ENCODE data around the gene STYXL2. TPM values are rescaled to one million over a fixed set of nuclear protein-coding genes. Genes with fewer than 3 reads are reported as not detected.

STYXL2 gene
- total and polyA plus RNA-seq, 2 donors (not counting 3 experiments of a cell fraction or from before 2014, with no cell fraction given) = not detected

- no peaks in the 10 kb centered on the region for H3K9me3 ChIP-seq (replicated peaks; ENCODE audit: control insufficient read depth, insufficient read depth, low read length)
- no peak overlapping the region for H3K27ac ChIP-seq (ENCODE audit: insufficient read depth, low read depth, low read length)
- TF ChIP-seq MYC (IDR thresholded peaks at IDR 0.05; ENCODE audit: low read depth, low read length) (no peak), POLR2AphosphoS5 (IDR thresholded peaks at IDR 0.05; ENCODE audit: insufficient read depth, low read depth, low read length) (no peak)
- no peak overlapping the region for H2AFZ ChIP-seq (ENCODE audit: low read depth, low read length)
- no peak overlapping the region for H3K9ac ChIP-seq (replicated peaks; ENCODE audit: extremely low read depth, insufficient read depth, low read length)
- no peak overlapping the region for H3K4me3 ChIP-seq (replicated peaks in 1 of 3; ENCODE audit: insufficient read depth in 1 of 3, low read depth in 1 of 3, low read length in 3 of 3)
- FAIRE-seq = no peak
- intact Hi-C loops (cut with micrococcal nuclease) (no loop called here), dilution Hi-C loops (cut with MboI; ENCODE audit: extremely low pct_ligation_motif_present, low sequenced_read_pairs) (no loop called here)
- no TSS peak for BruUV-seq (replicated peaks)
- no peak for DNase-seq (ENCODE audit: low read depth, low spot score)
- no peaks in the 10 kb centered on the region for H3K9me1 ChIP-seq (replicated peaks; ENCODE audit: control insufficient read depth, extremely low read depth, insufficient read depth, low read length)
- H3K4me2 ChIP-seq (ENCODE audit: insufficient read depth, low read length) = no peak overlapping the region
- peaks cover 4% of the 10 kb centered on the region in 2 experiments for H3K27me3 ChIP-seq (ENCODE audit: control insufficient read depth in 2 of 2, insufficient read depth in 2 of 2, low read length in 2 of 2)
- ChIA-PET CTCF (no interaction called here), POLR2A (no interaction called here)
- no peaks in the 10 kb centered on the region for H4K20me1 ChIP-seq (replicated peaks; ENCODE audit: control insufficient read depth, extremely low read depth, insufficient read depth, low read length)
- H3K36me3 ChIP-seq (ENCODE audit: control insufficient read depth in 2 of 2, extremely low read depth in 1 of 2, insufficient read depth in 2 of 2, low read length in 2 of 2) = no peaks in the 10 kb centered on the region
- no peaks in the 10 kb centered on the region for H3K79me2 ChIP-seq (ENCODE audit: control insufficient read depth, insufficient read depth, low read length)
- no peaks in the 10 kb centered on the region for H3K4me1 ChIP-seq (ENCODE audit: control insufficient read depth, extremely low read depth, insufficient read depth, low read length)
These were observed 13.6 kb downstream of the STYXL2 start for GRCh38 chr1:167107456-167107855.

GRCh38 chr1:167109125-167109524 lies 15.2 kb downstream of the STYXL2 start:
- dilution Hi-C loops (cut with MboI; ENCODE audit: extremely low pct_ligation_motif_present, low sequenced_read_pairs) = no loop called here
- Histone ChIP-seq H2AFZ (ENCODE audit: low read depth, low read length) (no peak overlapping the region), H3K9me1 (replicated peaks; ENCODE audit: control insufficient read depth, extremely low read depth, insufficient read depth, low read length) (no peaks in the 10 kb centered on the region), H3K4me3 (replicated peaks in 1 of 3; ENCODE audit: insufficient read depth in 1 of 3, low read depth in 1 of 3, low read length in 3 of 3) (no peak overlapping the region), H3K36me3 (ENCODE audit: control insufficient read depth in 2 of 2, extremely low read depth in 1 of 2, insufficient read depth in 2 of 2, low read length in 2 of 2) (no peaks in the 10 kb centered on the region), H3K79me2 (ENCODE audit: control insufficient read depth, insufficient read depth, low read length) (no peaks in the 10 kb centered on the region), H4K20me1 (replicated peaks; ENCODE audit: control insufficient read depth, extremely low read depth, insufficient read depth, low read length) (no peaks in the 10 kb centered on the region), H3K4me2 (ENCODE audit: insufficient read depth, low read length) (no peak overlapping the region), H3K9me3 (replicated peaks; ENCODE audit: control insufficient read depth, insufficient read depth, low read length) (no peaks in the 10 kb centered on the region), H3K9ac (replicated peaks; ENCODE audit: extremely low read depth, insufficient read depth, low read length) (no peak overlapping the region), H3K27ac (ENCODE audit: insufficient read depth, low read depth, low read length) (no peak overlapping the region), H3K27me3 (ENCODE audit: control insufficient read depth in 2 of 2, insufficient read depth in 2 of 2, low read length in 2 of 2) (peaks cover 4% of the 10 kb centered on the region in 2 experiments), H3K4me1 (ENCODE audit: control insufficient read depth, extremely low read depth, insufficient read depth, low read length) (no peaks in the 10 kb centered on the region)
- BruUV-seq (replicated peaks) = no TSS peak
- CTCF ChIA-PET = no interaction called here
- POLR2A ChIA-PET = no interaction called here
- no peak for FAIRE-seq
- TF ChIP-seq EZH2 (IDR thresholded peaks at IDR 0.05; ENCODE audit: borderline replicate concordance, low read depth, low read length, severe bottlenecking) (no peak), JUN (IDR thresholded peaks at IDR 0.05; ENCODE audit: borderline replicate concordance, insufficient read depth, insufficient read length, low read depth) (no peak), CTCF (IDR thresholded peaks at IDR 0.05; ENCODE audit: extremely low read depth in 1 of 2, insufficient read depth in 1 of 2, low read depth in 1 of 2, low read length in 2 of 2) (no peak), MYC (IDR thresholded peaks at IDR 0.05; ENCODE audit: low read depth, low read length) (no peak), POLR2A (IDR thresholded peaks at IDR 0.05; ENCODE audit: low read depth, low read length) (no peak), MAX (IDR thresholded peaks at IDR 0.05; ENCODE audit: insufficient read depth, insufficient read length) (no peak), POLR2AphosphoS5 (IDR thresholded peaks at IDR 0.05; ENCODE audit: insufficient read depth, low read depth, low read length) (no peak), GATA2 (IDR thresholded peaks at IDR 0.05; ENCODE audit: insufficient read depth, insufficient read length, low read depth, low read length) (no peak), FOS (IDR thresholded peaks at IDR 0.05; ENCODE audit: borderline replicate concordance, insufficient read depth, low read length) (no peak)
- DNase-seq (ENCODE audit: low read depth, low spot score) = no peak
- intact Hi-C loops (cut with micrococcal nuclease) = no loop called here

All from endothelial cell of umbilical vein (primary cell).